Gastrocnemius medialis (tissue), 4 donors: ENCODE measurements around the gene MAOA.

ENCODE experiments used
- POLR2A ChIP-seq, 2 donors: fragments of 450-650 bp; IDR thresholded peaks; one replicate each; pipeline ENCODE4 v1.6.1; 2017; ENCODE audit warnings: antibody characterized with exemption in 2 of 2, mild to moderate bottlenecking in 2 of 2, moderate library complexity in 2 of 2
- TF ChIP-seq, protein P1 (sequence below), 5 experiments: fragments of 450-650 bp in 3 of 5; fragments of 200-600 bp in 2 of 5; sonication (generic) in 2 of 5; IDR thresholded peaks in 4 of 5; conservative IDR thresholded peaks in 1 of 5; 1 replicate in 4 of 5; 2 replicates in 1 of 5; pipeline ENCODE4 v1.5.1; 2016 to 2019; ENCODE audit warnings: antibody characterized with exemption in 5 of 5, mild to moderate bottlenecking in 3 of 5, moderate library complexity in 3 of 5

DNA sequence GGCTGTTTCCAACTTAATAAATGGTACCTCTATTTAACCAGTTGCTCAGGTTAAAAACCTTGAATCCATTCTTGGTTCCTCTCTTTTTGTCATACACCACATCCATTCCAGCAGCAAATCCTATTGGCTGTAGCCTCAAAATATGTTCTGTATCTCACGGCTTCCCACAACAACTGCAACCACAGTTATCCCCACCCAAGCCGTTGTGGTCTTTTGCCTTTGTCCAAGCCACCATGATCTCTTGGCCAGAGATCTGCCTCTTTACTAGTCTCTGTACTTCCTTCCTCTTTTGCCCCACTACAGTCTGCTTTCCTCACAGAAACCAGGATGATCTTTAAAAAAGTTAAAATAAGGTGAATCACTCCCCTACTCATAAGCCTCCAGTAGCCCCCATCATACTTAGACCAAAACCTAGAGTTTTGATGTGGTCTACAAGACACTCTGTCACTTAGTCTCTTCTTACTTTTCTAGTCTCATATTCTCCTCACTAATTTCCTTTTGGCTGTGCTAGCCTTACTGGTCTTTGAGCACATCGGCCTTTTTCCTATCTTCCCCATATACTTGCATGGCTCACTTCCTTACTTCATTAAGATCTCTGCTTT is 10.3 kb downstream of the MAOA start:
- TF ChIP-seq, protein P1, sequence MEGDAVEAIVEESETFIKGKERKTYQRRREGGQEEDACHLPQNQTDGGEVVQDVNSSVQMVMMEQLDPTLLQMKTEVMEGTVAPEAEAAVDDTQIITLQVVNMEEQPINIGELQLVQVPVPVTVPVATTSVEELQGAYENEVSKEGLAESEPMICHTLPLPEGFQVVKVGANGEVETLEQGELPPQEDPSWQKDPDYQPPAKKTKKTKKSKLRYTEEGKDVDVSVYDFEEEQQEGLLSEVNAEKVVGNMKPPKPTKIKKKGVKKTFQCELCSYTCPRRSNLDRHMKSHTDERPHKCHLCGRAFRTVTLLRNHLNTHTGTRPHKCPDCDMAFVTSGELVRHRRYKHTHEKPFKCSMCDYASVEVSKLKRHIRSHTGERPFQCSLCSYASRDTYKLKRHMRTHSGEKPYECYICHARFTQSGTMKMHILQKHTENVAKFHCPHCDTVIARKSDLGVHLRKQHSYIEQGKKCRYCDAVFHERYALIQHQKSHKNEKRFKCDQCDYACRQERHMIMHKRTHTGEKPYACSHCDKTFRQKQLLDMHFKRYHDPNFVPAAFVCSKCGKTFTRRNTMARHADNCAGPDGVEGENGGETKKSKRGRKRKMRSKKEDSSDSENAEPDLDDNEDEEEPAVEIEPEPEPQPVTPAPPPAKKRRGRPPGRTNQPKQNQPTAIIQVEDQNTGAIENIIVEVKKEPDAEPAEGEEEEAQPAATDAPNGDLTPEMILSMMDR (IDR thresholded peaks at IDR 0.05 in 4 of 5, conservative IDR thresholded peaks at IDR 0.05 in 1 of 5), result no peak
- no peak for TF ChIP-seq POLR2A (IDR thresholded peaks at IDR 0.05)
